NOMO-1 treated with DMSO at 0.1 percent for 48 hours (cell line): ENCODE data around the gene ZNF786.
"Not testable (repeated sequence)": the region's sequence is repeated elsewhere in the genome, so short reads cannot be mapped to it uniquely, and the experiment has no call there.

Experiments used
- DNase-seq: peaks from one replicate; lab custom pipeline; 2025; ENCODE audit not compliant: unreplicated experiment; lab: John Stamatoyannopoulos, UW

ZNF786 gene, protein sequence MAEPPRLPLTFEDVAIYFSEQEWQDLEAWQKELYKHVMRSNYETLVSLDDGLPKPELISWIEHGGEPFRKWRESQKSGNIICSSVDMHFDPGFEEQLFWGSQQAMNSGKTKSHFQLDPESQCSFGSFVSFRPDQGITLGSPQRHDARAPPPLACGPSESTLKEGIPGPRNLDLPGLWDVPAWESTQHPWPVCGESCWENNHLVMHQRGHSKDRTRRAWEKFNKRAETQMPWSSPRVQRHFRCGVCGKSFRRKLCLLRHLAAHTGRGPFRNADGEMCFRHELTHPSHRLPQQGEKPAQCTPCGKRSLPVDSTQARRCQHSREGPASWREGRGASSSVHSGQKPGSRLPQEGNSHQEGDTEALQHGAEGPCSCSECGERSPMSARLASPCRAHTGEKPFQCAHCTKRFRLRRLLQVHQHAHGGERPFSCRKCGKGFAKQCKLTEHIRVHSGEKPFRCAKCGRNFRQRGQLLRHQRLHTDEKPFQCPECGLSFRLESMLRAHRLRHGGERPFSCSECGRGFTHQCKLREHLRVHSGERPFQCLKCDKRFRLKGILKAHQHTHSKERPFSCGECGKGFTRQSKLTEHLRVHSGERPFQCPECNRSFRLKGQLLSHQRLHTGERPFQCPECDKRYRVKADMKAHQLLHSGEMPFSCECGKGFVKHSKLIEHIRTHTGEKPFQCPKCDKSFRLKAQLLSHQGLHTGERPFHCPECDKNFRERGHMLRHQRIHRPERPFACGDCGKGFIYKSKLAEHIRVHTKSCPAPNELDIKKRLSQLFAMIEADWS

GRCh38 chr7:149090397-149091195 is at the start of gene ZNF786:
Gene ZNF786 (minus strand): TSS chr7:149090718. CDS start chr7:149090640, 78 bp downstream.
- peak; percentile 73 for DNase-seq

GRCh38 chr7:149136118-149136517 is 45.6 kb upstream of the ZNF786 start:
- no peak for DNase-seq

GRCh38 chr7:149133028-149133710 is 42.7 kb upstream of the ZNF786 start:
- no peak for DNase-seq

GRCh38 chr7:149130572-149131198 is 40.2 kb upstream of the ZNF786 start:
- no peak for DNase-seq

DNA sequence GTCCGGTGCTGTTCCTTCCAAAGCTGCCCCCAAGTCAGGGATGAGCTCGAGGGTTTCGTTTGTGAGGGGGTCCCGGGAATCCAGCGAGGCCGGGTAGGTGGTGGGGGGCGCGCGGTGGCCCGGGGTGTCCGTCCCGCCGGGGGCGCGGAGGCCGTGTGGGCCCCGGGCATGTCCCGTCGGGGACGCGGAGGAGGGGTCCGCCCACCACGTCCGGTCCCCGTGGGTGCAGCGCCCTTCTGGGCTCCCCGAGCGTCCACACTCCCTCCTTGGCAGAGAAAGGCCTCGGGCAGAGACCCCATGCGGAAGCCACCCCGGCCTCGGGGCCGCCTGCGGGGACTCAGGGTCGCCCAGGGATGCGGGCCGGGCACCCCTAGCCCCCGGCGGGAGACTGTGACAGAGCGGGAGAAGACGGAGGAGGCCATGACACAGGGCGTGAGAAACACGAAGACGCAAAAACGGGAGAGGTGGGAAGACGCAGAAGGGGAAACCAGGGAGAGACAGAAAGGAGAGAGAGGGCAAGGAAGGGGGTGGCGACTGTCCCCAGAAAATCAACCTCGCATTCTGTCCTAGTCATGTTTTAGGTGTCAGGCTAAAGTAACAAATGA is 36.2 kb upstream of the ZNF786 start:
- no peak for DNase-seq

DNA sequence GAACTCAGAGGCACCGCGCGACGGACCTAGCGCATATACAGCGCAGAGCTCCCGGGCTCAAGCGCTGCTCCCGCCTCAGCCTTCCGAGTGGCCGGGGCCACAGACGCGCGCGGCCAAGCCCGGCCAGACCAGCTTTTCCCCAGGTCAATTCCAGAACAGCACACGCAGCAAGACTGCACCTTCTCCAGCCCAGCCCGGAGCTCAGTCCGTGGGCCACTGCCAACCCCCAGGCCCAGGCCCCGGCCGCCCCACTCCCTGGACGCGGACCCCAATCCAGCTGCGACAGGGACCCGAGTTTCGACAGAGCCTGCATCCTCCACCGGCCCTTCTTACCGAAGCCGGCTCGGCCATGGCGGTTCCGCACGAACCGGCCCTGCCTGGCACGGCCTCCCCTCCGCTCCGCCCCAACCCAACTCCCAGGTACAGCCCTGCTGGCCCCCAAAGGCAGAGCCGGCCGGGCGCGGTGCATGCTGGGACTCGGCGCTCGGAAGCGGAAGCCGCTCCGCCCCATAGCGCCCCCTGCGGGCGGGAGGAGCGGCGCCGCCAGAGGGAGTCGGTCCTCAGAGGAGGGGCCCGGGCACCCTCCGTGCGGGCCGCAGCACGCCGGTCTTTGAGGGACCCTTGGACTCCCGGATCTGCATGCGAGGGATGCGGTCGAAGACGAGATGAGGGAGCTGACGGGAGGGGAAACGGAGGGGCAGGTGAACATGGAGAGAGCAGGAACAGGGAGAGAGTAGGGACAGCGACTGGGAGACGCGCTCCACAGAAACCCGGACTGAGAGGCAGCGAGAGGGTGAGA is 35.5 kb upstream of the ZNF786 start, which contains the start of gene ZNF425:
Gene ZNF425 (minus strand): TSS at position 462 of the 799 bp plus-strand sequence. CDS start 111 bp downstream, at position 351.
- peak; percentile 51 for DNase-seq

DNA sequence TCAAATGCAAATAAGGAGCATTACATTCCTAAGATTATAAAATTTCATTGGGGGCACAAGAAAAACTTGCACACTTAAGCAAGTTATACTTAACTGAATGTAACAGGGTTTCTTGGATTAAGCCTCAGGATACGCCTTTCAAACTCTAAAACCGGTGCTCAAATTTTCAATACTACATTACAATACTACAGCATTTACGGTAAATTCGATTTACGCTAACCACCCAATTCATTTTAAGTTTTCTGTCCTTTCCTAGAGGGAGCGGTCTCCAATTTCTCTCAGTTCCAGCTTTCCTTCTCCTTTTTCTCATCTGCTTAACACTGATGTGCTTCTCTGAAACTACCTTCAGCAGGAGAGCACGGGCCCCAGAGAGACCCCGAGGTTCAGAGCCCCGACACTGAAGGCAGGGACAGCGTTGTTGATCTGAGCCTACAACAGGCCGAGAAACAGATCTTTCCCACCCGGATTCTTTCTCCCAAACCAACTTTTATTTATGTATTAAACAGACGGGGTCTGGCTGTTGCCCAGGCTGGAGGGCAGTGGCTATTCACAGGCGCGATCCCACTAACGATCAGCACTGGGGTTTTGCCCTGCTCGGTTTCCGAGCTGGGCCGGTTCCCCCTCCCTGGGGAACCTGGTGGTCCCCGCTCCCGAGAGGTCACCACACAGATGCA is 34.8 kb upstream of the ZNF786 start:
- DNase-seq: peak; percentile 9

GRCh38 chr7:149109969-149110368 is 19.5 kb upstream of the ZNF786 start:
- no peak for DNase-seq

DNA sequence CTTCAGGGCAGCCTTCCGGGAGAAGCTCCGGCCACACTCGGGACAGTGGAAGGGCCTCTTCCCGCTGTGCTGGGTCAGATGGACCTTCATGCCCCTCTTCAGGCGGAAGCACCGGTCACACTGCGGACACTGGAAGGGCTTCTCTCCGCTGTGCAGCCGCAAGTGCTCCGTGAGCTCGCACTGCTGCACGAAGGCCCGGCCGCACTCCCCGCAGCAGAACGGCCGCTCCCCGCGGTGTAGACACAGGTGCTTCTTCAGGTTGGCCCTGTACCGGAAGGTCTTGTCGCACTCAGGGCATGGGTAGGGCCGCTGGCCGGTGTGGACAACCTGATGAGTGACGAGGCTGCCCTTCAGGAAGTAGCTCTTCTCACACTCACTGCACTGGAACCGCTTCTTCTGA is 14.2 kb upstream of the ZNF786 start:
- no peak for DNase-seq

DNA sequence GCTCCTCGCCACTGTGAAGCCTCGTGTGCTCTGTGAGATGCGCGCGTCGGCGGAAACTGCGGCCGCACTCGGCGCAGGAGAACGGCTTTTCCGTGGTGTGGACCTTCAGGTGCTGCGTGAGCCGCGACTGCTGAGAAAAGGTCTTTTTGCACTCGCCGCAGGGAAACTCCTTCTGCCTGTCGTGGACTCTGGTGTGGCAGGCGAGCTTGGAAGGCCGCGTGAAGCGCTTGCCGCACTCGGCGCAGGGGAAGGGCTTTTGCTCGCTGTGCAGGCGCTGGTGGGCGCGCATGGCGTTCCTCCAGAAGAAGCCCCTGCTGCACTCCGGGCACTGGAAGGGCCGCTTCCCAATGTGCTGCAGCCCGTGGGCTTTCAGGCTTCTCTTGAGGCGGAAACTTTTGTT is 13.7 kb upstream of the ZNF786 start:
- DNase-seq: no peak

GRCh38 chr7:149103424-149103823 is 12.9 kb upstream of the ZNF786 start:
- no peak for DNase-seq

DNA sequence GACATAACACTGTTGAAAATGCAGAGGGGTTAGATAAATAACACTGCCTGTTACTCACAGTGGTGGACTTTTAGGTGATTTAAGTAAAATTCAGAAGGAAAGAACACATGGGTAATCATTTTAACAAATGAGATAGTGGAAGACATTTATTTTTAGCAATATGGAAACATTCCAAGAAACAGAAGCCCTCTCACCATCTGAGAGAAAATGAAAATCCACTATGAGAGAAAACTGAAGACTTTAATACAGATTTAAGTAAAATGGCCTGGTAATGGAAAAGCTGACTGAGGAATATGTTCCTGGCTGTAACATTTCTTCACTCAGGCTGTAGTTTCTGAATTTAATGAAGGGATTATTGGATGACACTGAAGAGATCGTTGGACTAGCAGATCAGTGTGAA is 12.1 kb upstream of the ZNF786 start:
- no peak for DNase-seq

DNA sequence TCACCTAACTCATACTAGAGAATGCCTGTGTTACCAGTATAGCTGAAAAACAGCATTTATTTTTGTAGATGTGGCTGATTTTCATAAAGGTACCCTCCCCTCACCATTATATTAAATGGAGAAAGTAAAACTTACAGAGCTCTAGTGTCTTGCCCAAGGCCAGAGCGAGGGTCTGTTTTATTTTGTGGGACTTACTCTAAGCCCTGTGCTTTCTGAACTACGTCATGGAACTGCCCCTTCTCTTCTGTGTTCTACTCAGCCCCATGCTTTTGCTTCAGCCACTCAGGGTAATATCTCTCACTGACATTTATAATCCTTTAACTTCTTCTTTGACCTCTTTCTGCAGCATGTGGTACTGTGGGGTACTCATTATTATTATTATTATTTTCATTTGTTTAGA is 10.3 kb upstream of the ZNF786 start:
- DNase-seq: no peak

DNA sequence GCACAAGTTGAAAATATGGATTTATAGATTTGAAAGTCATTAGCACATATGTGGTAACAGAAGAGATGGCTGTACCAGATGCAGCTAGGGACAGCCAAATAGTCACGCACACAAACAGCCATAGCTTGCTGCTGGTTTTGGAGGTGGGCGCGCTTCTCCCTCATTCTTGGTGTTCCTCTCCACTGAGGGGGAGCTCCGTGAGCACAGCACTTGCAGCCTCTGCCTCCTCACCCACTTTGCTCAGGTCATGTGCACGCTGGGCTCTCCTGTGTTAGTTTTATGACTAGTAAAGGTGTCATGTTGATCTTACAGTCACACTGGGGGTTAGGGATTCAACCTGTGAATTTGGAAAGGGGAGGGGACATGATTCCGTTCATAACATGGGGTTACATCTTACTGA is 8.5 kb upstream of the ZNF786 start:
- DNase-seq: peak; percentile 0

DNA sequence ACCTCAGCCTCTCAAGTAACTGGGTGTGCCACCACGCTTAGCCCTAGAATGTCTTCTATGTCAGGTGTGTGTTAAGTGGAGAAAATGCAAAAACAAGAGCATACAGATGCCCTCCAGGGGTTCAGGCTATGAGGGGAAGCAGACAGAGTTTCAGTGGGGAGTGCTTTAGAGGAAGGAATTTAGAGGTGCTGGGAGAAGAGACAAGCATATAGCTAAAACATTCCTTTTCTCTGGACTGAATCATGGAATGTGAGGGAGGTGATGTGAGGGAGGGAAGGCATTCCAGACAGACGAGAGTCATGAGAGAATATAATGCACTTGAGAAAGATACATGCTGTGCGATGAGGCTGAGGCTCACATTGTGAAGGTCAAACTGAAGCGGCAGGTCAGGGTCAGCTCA is 6.6 kb upstream of the ZNF786 start:
- DNase-seq: no peak

DNA sequence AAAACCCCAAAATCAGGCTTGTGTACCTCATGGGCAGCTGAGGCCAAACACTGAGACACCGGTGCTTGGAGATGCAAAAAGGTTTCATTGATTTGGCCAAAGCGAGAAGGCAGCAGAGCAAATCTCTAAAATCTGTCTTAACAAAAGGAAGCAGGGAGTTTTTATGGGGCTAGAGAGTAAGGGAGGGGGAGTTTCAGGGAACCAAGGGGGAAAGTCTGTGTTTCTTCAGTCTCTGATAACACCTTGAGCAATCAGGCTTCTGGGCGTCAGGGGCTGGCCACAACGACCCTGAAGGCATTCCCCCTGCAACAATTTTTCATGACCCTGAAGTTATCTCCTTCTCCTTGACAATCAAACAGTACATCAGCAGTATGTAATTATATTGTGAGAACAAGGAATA is 2.7 kb upstream of the ZNF786 start:
- no peak for DNase-seq

DNA sequence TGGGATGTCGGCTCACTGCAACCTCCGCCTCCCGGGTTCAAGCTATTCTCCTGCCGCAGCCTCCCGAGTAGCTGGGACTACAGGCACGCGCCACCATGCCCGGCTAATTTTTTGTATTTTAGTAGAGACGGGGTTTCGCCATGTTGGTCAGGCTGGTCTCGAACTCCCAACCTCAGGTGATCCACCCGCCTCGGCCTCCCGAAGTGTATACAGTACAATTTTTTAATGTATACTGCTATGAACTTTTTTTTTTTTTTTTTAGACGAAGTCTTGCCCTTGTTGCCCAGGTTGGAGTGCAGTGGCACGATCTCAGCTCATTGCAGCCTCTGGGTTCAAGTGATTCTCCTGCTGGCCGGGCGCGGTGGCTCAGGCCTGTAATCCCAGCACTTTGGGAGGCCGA is 1.7 kb upstream of the ZNF786 start:
- not testable (repeated sequence) for DNase-seq

GRCh38 chr7:149087376-149087775 is 3.1 kb downstream of the ZNF786 start:
- no peak for DNase-seq

- peak; percentile 3 for DNase-seq
These were observed 4.7 kb downstream of the ZNF786 start for GRCh38 chr7:149085866-149086265.
